HepG2 (cell line): Measurements from ENCODE around the gene REP15. TPM values are rescaled to one million over a fixed set of nuclear protein-coding genes. Genes with fewer than 3 reads are reported as not detected.

ENCODE experiments used
- ATF7-NPFF ChIP-seq: sonication (generic); formaldehyde crosslinking; IDR thresholded peaks from 2 replicates; pipeline ENCODE4 v1.8.1; 2023; ENCODE audit warnings: mild to moderate bottlenecking, low read depth, missing genetic modification reagents, moderate library complexity
- CERS6 ChIP-seq: sonication (generic); formaldehyde crosslinking; IDR thresholded peaks from 2 replicates; pipeline ENCODE4 v1.5.0; 2020; ENCODE audit warnings: missing genetic modification reagents
- DBP ChIP-seq: sonication (generic); formaldehyde crosslinking; IDR thresholded peaks from 2 replicates; pipeline ENCODE4 v1.4.0; 2020; ENCODE audit warnings: missing genetic modification reagents; ENCODE audit errors: not compliant biosample characterization
- FOXK2 ChIP-seq: fragments of 450-650 bp; IDR thresholded peaks from 2 replicates; pipeline ENCODE4 v1.6.1; 2016
- HMG20B ChIP-seq: conservative IDR thresholded peaks from 2 replicates; pipeline ENCODE4 v1.6.1; 2016; ENCODE audit warnings: missing genetic modification reagents, missing compliant biosample characterization
- IKZF1 ChIP-seq: fragments of 450-650 bp; IDR thresholded peaks from 2 replicates; pipeline ENCODE4 v1.7.1; 2016
- IRF1 ChIP-seq: sonication (generic); formaldehyde crosslinking; IDR thresholded peaks from 2 replicates; pipeline ENCODE4 v1.4.0; 2020; ENCODE audit warnings: low read depth, mild to moderate bottlenecking, missing genetic modification reagents
- JUND ChIP-seq: sonication (generic); formaldehyde crosslinking; IDR thresholded peaks from 2 replicates; pipeline ENCODE4 v1.8.0; 2022; ENCODE audit warnings: mild to moderate bottlenecking, missing genetic modification reagents
- KLF6 ChIP-seq: IDR thresholded peaks from 2 replicates; pipeline ENCODE4 v1.8.0; 2016; ENCODE audit warnings: missing biosample characterization, missing genetic modification reagents
- MBD4 ChIP-seq: IDR thresholded peaks from 2 replicates; pipeline ENCODE4 v1.6.1; 2012; ENCODE audit warnings: low read length, inconsistent platforms, borderline replicate concordance
- PCBP1 ChIP-seq: fragments of 200-400 bp; formaldehyde crosslinking; IDR thresholded peaks from 2 replicates; pipeline ENCODE4 v1.6.1; 2017; ENCODE audit warnings: mild to moderate bottlenecking, low read depth, low read length, borderline replicate concordance
- POGK ChIP-seq: sonication (generic); formaldehyde crosslinking; conservative IDR thresholded peaks from 2 replicates; pipeline ENCODE4 v1.8.0; 2022; ENCODE audit warnings: mild to moderate bottlenecking, moderate library complexity, missing genetic modification reagents
- RBM22 ChIP-seq: fragments of 200-400 bp; formaldehyde crosslinking; optimal IDR thresholded peaks from 2 replicates; pipeline ENCODE3; 2017; ENCODE audit warnings: mild to moderate bottlenecking, low read length, moderate library complexity
- TOE1 ChIP-seq: sonication (generic); formaldehyde crosslinking; IDR thresholded peaks from 2 replicates; pipeline ENCODE4 v1.4.0; 2020; ENCODE audit warnings: mild to moderate bottlenecking, missing genetic modification reagents
- ZNF263 ChIP-seq: sonication (generic); formaldehyde crosslinking; IDR thresholded peaks from 2 replicates; pipeline ENCODE4 v1.4.0; 2020; ENCODE audit warnings: missing genetic modification reagents
- ZNF326 ChIP-seq: sonication (generic); formaldehyde crosslinking; IDR thresholded peaks from 2 replicates; pipeline ENCODE4 v1.4.0; 2020; ENCODE audit warnings: missing genetic modification reagents, borderline replicate concordance
- ZNF547 ChIP-seq: sonication (generic); formaldehyde crosslinking; IDR thresholded peaks from 2 replicates; pipeline ENCODE4 v1.5.1; 2020; ENCODE audit warnings: mild to moderate bottlenecking, missing genetic modification reagents
- ZNF605 ChIP-seq: sonication (generic); formaldehyde crosslinking; IDR thresholded peaks from 2 replicates; pipeline ENCODE4 v1.8.0; 2022; ENCODE audit warnings: mild to moderate bottlenecking, missing genetic modification reagents
- ZNF761 ChIP-seq: sonication (generic); formaldehyde crosslinking; conservative IDR thresholded peaks from 2 replicates; pipeline ENCODE4 v1.4.0; 2020; ENCODE audit warnings: mild to moderate bottlenecking, missing genetic modification reagents
- ZNF879 ChIP-seq: sonication (generic); formaldehyde crosslinking; IDR thresholded peaks from 2 replicates; pipeline ENCODE4 v1.8.1; 2023; ENCODE audit warnings: missing genetic modification reagents
- polyA plus RNA-seq, 8 experiments: library from polyadenylated mRNA; depleted of rRNA in 3 of 8; stranded (reverse) in 7 of 8; unstranded in 1 of 8; fragments of >200 nt; fragmentation: Illumina TruSeq in 4 of 8; extraction: Trizol in 4 of 8; gene quantifications; 2 replicates each; pipeline versions ENCODE4 v1.2.1 to v1.2.3, GENCODE V29; 2011 to 2016; ENCODE audit warnings: low read depth in 4 of 8, missing spikeins in 1 of 8, mixed read lengths in 1 of 8; ENCODE audit not compliant: insufficient read depth in 1 of 8
- total RNA-seq, 5 experiments: library from RNA; depleted of rRNA; stranded (reverse); fragments of >200 nt; fragmentation: Illumina TruSeq; extraction: Trizol; gene quantifications; 2 replicates each; pipeline ENCODE4 v1.2.3, GENCODE V29; 2016; ENCODE audit warnings: low read depth in 1 of 5

The REP15 gene
- total and polyA plus RNA-seq, 2 of the 13 experiments (the other 11 are each of a cell fraction or from before 2014, with no cell fraction given) = 0.12 to 0.64 TPM

GRCh38 chr12:27710592-27711316, 14.5 kb downstream of the REP15 start, which contains the start of gene MRPS35 (continued):
- TF ChIP-seq CERS6 (CRISPR knock-in tag) (0 out of 2 replicates have a peak, but pooled peaks have one; percentile 54), IKZF1 (no peak), ZNF605 (peak; percentile 87; the same call in 1 of the 2 replicates), KLF6 (CRISPR knock-in tag) (peak; percentile 94), ZNF326 (CRISPR knock-in tag) (no peak), FOXK2 (no peak), POGK (CRISPR knock-in tag) (peak; percentile 89), DBP (peak; percentile 77), PCBP1 (no peak), ATF7-NPFF (CRISPR knock-in tag) (peak; percentile 84), MBD4 (0 out of 2 replicates have a peak, but pooled peaks have one; percentile 16), ZNF761 (peak; percentile 87; the same call in 1 of the 2 replicates), HMG20B (CRISPR knock-in tag) (no peak; the same call in 1 of the 2 replicates), ZNF263 (CRISPR knock-in tag) (peak; percentile 47; the same call in 1 of the 2 replicates), RBM22 (no peak), ZNF879 (peak; percentile 93; the same call in 1 of the 2 replicates), ZNF547 (peak; percentile 89), JUND (CRISPR knock-in tag) (no peak; the same call in 1 of the 2 replicates), IRF1 (CRISPR knock-in tag) (no peak), TOE1 (CRISPR knock-in tag) (no peak)
